ENCODE data around the gene SSMEM1.

- TF ChIP-seq, protein P1, sequence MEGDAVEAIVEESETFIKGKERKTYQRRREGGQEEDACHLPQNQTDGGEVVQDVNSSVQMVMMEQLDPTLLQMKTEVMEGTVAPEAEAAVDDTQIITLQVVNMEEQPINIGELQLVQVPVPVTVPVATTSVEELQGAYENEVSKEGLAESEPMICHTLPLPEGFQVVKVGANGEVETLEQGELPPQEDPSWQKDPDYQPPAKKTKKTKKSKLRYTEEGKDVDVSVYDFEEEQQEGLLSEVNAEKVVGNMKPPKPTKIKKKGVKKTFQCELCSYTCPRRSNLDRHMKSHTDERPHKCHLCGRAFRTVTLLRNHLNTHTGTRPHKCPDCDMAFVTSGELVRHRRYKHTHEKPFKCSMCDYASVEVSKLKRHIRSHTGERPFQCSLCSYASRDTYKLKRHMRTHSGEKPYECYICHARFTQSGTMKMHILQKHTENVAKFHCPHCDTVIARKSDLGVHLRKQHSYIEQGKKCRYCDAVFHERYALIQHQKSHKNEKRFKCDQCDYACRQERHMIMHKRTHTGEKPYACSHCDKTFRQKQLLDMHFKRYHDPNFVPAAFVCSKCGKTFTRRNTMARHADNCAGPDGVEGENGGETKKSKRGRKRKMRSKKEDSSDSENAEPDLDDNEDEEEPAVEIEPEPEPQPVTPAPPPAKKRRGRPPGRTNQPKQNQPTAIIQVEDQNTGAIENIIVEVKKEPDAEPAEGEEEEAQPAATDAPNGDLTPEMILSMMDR (IDR thresholded peaks at IDR 0.05; ENCODE audit: low read depth, low read length) = no peak
- no peak for TF ChIP-seq EZH2phosphoT487 (IDR thresholded peaks at IDR 0.05; ENCODE audit: low read depth)
Observed at GRCh38 chr7:130160023-130160422, 47.6 kb upstream of the SSMEM1 start.
